CD4-positive, alpha-beta T cell (primary cell): ENCODE results near the gene MRPL50. TPM values are rescaled to one million over a fixed set of nuclear protein-coding genes. Genes with fewer than 3 reads are reported as not detected.

Source experiments
- ATAC-seq: fragments of 200-7000 bp; cut with Tn5 transposase; one replicate; pipeline ENCODE4 v1.10.0; 2022; ENCODE audit warnings: mild to moderate bottlenecking; ENCODE audit not compliant: poor library complexity
- CTCF ChIA-PET: fragments of 350-600 bp; sonication (Branson Sonifier 250); formaldehyde crosslinking; loops from one replicate; lab custom pipeline; 2021; ENCODE audit warnings: antibody characterized with exemption, inconsistent platforms; lab: Charles Lee
- POLR2A ChIA-PET: fragments of 350-600 bp; sonication (Branson Sonifier 250); formaldehyde crosslinking; loops from one replicate; lab custom pipeline; 2021; ENCODE audit warnings: antibody characterized with exemption, inconsistent platforms; lab: Charles Lee
- DNase-seq, 14 experiments: peaks; one replicate each; pipeline ENCODE4 v3.0.0-alpha.2; 2013 to 2020; ENCODE audit warnings: mixed read lengths in 2 of 14
- H3K27ac ChIP-seq, 2 donors: one replicate each; pipeline versions ENCODE4 v1.5.1 to v1.7.0; 2013; ENCODE audit warnings: low read length in 2 of 2, low read depth in 1 of 2, mild to moderate bottlenecking in 1 of 2
- H3K27me3 ChIP-seq, 2 experiments: 1 replicate in 1 of 2; 2 replicates in 1 of 2; pipeline versions ENCODE4 v1.6.1 to v1.7.0; 2013; ENCODE audit warnings: low read length in 2 of 2, control low read depth in 1 of 2, mild to moderate bottlenecking in 1 of 2, moderate library complexity in 1 of 2; ENCODE audit not compliant: insufficient read depth in 2 of 2, control insufficient read depth in 1 of 2
- H3K36me3 ChIP-seq: one replicate; pipeline ENCODE4 v1.6.1; 2013; ENCODE audit warnings: low read length, control low read depth; ENCODE audit not compliant: insufficient read depth
- H3K4me1 ChIP-seq: one replicate; pipeline ENCODE4 v1.6.1; 2013; ENCODE audit warnings: low read length, control low read depth; ENCODE audit not compliant: insufficient read depth
- H3K4me3 ChIP-seq: one replicate; pipeline ENCODE4 v1.5.1; 2013; ENCODE audit warnings: mild to moderate bottlenecking, low read length, moderate library complexity
- H3K9me3 ChIP-seq, 2 experiments: 1 replicate in 1 of 2; 2 replicates in 1 of 2; pipeline versions ENCODE4 v1.6.1 to v1.7.0; 2013; ENCODE audit warnings: low read length in 2 of 2, mild to moderate bottlenecking in 2 of 2, control low read depth in 1 of 2, moderate library complexity in 1 of 2; ENCODE audit not compliant: control insufficient read depth in 1 of 2, insufficient read depth in 1 of 2
- H3K27ac Mint-ChIP-seq: one replicate; pipeline ENCODE4 v1.8.0; 2020; ENCODE audit warnings: mixed read lengths
- H3K27me3 Mint-ChIP-seq: one replicate; pipeline ENCODE4 v1.8.0; 2021; ENCODE audit warnings: mixed read lengths
- H3K36me3 Mint-ChIP-seq: one replicate; pipeline ENCODE4 v1.8.0; 2021; ENCODE audit warnings: low read depth, mixed read lengths
- H3K4me1 Mint-ChIP-seq: one replicate; pipeline ENCODE4 v1.8.0; 2021; ENCODE audit warnings: low read depth, mixed read lengths
- H3K4me3 Mint-ChIP-seq: one replicate; pipeline ENCODE4 v1.8.0; 2020; ENCODE audit warnings: mild to moderate bottlenecking, mixed read lengths
- H3K9me3 Mint-ChIP-seq: one replicate; pipeline ENCODE4 v1.8.0; 2020; ENCODE audit warnings: mixed read lengths
- CTCF ChIP-seq: fragments of 200-600 bp; IDR thresholded peaks from one replicate; pipeline ENCODE4 v1.8.0; 2022; ENCODE audit warnings: antibody characterized with exemption, mild to moderate bottlenecking
- intact Hi-C, 2 experiments: fragments of 100-400 bp; cut with DNase I in 1 of 2; cut with micrococcal nuclease in 1 of 2; formaldehyde crosslinking; loops; one replicate each; pipeline versions ENCODE4 v1.15.1 to v1.9.0; 2023 to 2025; cut with DNase I, micrococcal nuclease
- total RNA-seq, 174 experiments: library from RNA in 2 of 174; stranded (reverse) in 2 of 174; gene quantifications; one replicate each; pipeline ENCODE4 v1.2.3 and lab custom pipeline; 2021 to 2026

Gene MRPL50
- total RNA-seq, 2 experiments from 2014 or later, result 5.9 to 6.1 TPM

GRCh38 chr9:101354143-101354764 is 44.2 kb downstream of the MRPL50 start:
- Mint-ChIP-seq H3K4me3 (no peak overlapping the region), H3K27me3 (peaks cover 27% of the 10 kb centered on the region), H3K4me1 (no peaks in the 10 kb centered on the region), H3K36me3 (no peaks in the 10 kb centered on the region), H3K9me3 (no peaks in the 10 kb centered on the region), H3K27ac (no peak overlapping the region)
- Histone ChIP-seq H3K27me3 (no peaks in the 10 kb centered on the region), H3K4me1 (no peaks in the 10 kb centered on the region), H3K36me3 (no peaks in the 10 kb centered on the region), H3K27ac (no peak overlapping the region), H3K9me3 (peaks cover 0 to 3% of the 10 kb centered on the region in 2 experiments), H3K4me3 (no peak overlapping the region)
- ATAC-seq (no peak), DNase-seq (no peak)
- intact Hi-C loops, result no loop called here
- no peak for TF ChIP-seq CTCF
- ChIA-PET CTCF (no interaction called here), POLR2A (no interaction called here)

- H3K4me1 Mint-ChIP-seq, result no peaks in the 10 kb centered on the region
- no peak overlapping the region for H3K27ac Mint-ChIP-seq
- no peak overlapping the region for H3K4me3 Mint-ChIP-seq
- intact Hi-C loops, result no loop called here
- ATAC-seq, result no peak
- ChIA-PET CTCF (no interaction called here), POLR2A (no interaction called here)
- H3K4me3 ChIP-seq, result no peak overlapping the region
- peaks cover 27% of the 10 kb centered on the region for H3K27me3 Mint-ChIP-seq
- no peaks in the 10 kb centered on the region for H3K36me3 Mint-ChIP-seq
- no peaks in the 10 kb centered on the region for H3K4me1 ChIP-seq
- DNase-seq, result no peak
- H3K27ac ChIP-seq, result no peak overlapping the region
- peaks cover 0 to 3% of the 10 kb centered on the region in 2 experiments for H3K9me3 ChIP-seq
- H3K27me3 ChIP-seq, result no peaks in the 10 kb centered on the region
- TF ChIP-seq CTCF, result no peak
- no peaks in the 10 kb centered on the region for H3K36me3 ChIP-seq
- no peaks in the 10 kb centered on the region for H3K9me3 Mint-ChIP-seq
Observed at GRCh38 chr9:101353683-101354082, 44.7 kb downstream of the MRPL50 start.

GRCh38 chr9:101352892-101353463 is 45.4 kb downstream of the MRPL50 start:
- Mint-ChIP-seq H3K4me1 (no peaks in the 10 kb centered on the region), H3K36me3 (no peaks in the 10 kb centered on the region), H3K27me3 (peaks cover 27% of the 10 kb centered on the region), H3K27ac (no peak overlapping the region), H3K4me3 (no peak overlapping the region), H3K9me3 (no peaks in the 10 kb centered on the region)
- H3K27me3 ChIP-seq, result no peaks in the 10 kb centered on the region
- CTCF ChIA-PET, result no interaction called here
- H3K4me1 ChIP-seq, result no peaks in the 10 kb centered on the region
- H3K36me3 ChIP-seq, result no peaks in the 10 kb centered on the region
- DNase-seq (no peak), ATAC-seq (no peak)
- no peak overlapping the region for H3K4me3 ChIP-seq
- H3K27ac ChIP-seq, result no peak overlapping the region
- intact Hi-C loops, result no loop called here
- no peak for TF ChIP-seq CTCF
- peaks cover 0 to 3% of the 10 kb centered on the region in 2 experiments for H3K9me3 ChIP-seq
- POLR2A ChIA-PET, result no interaction called here
